ENCODE data around the gene TFAP2A.

TFAP2A gene

GRCh38 chr6:10382322-10382721 lies 32.6 kb downstream of the TFAP2A start:
- DNase-seq = no peak

GRCh38 chr6:10381830-10382208 lies 33.1 kb downstream of the TFAP2A start:
- DNase-seq = no peak

DNA sequence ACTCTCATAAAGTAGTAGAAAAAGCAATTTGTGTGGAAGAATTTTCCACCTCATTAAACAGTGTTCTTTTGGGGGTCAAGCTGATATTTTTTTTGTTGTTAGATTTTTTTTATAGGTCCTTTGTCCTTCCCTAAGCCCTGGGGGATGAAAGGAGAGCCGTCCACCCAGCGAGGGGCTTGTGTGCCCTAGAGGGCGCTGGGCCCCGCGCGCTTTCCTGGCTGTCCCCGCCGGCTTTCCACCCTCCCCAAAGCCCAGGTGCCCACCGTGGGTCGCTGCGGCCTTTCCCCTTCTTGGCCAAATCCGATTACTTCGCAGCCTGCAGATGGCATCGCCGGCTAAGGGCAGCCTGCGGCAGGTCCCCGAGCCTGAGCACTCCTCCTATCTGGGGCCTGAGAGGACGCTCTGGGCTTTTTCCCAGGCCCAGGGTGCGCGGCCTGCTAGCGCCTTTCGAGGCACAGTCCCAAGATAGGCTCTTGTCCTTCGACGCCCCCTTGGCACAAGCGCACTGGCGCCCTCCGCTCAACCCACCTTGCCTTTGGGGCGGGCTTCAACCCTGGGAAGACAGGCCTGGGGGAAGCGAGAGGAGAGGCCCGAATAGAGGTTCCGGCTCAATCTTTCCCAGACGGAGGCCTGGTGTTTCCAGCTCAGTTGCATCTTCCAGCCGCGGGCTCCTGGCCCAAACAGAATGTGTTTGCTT lies 33.6 kb downstream of the TFAP2A start:
- no peak for DNase-seq

GRCh38 chr6:10375391-10375969 lies 39.4 kb downstream of the TFAP2A start:
- no peak for DNase-seq

DNA sequence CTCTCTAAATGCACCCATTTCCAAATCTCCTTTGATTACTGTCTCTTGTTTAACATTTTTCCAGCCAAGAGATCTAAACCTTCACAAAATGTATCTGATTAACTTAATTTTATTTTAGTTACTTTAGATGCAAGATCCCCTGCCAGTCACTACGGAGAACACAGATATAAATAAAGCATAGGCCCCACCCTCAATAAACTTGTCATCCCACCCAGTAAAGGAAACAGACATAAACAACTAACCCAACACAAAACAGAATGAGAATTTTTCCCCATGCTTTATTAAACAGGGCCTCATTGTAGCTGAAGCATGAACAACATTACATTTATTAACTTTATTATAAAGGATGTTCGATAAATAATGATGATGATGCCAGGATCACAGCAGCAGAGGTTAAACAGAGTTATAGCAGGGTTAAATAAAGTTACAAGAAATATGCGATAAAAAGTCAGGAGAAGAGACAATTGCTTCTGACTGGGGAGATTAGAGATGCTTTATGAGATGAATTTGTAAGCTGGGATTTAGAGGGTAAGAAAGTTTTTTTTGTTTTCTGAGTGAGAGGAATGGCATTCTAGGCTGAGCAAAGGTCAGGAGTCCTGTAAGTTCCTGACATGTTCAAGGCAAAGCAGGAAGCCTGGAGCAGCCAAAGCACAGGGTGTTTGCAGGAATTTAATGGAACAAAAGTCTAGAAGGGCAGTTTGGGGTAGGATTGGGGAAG lies 41.1 kb downstream of the TFAP2A start:
- DNase-seq = no peak

DNA sequence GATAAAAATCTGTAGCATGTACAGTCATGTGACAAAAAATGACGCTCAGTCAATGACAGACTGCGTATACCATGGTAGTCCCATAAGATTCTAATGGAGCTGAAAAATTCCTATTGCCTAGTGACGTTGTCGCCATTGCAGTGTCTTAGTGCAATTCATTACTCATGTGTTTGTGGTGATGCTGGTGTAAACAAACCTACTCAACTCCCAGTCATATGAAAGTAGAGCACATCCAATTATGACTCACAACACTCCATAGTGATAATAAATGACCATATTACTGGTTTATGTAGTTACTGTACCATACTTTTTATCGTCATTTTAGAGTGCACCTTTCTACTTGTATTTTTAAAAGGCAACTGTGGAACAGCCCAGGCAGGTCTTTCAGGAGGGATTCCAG lies 45.0 kb downstream of the TFAP2A start:
- no peak for DNase-seq

- DNase-seq = no peak
These were observed 46.0 kb downstream of the TFAP2A start for GRCh38 chr6:10368861-10369260.

- no peak for DNase-seq
These were observed 51.0 kb downstream of the TFAP2A start for GRCh38 chr6:10363911-10364310.

DNA sequence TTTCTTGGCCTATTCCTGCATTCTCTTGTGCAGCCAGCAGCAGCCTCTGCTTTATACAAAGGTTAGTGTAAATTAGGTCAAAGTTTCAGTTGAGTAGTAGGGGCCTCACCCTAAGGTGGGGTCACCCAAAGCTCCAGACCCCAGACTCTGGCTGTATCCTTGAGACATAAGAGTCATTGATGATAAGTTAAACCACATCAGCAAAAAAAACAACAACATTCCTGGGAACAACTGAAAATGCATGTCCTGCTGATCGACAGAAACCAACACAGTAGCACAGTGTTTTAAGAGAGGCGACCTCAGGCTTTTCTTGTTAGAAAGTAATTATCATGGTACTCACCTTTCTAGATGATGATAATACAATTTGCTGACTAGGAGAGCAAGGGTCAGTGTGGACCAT lies 52.6 kb downstream of the TFAP2A start:
- no peak for DNase-seq

DNA sequence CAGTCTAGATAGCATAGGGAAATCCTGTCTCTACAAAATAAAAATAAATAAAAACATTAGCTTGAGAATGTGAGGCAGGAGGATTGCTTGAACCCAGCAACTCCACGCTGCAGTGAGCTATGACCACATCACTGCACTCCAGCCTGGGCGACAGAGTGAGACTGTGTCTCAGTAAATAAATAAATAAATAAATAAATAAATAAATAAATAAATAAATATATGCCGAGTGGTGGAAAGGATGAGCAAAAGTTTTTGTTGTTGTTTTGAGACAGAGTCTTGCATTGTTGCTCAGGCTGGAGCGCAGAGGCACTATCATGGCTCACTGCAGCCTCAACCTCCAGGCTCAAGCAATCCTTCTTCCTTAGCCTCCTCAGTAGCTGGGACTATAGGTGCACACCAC lies 53.4 kb downstream of the TFAP2A start:
- DNase-seq = no peak

- DNase-seq = no peak
These were observed 55.3 kb downstream of the TFAP2A start for GRCh38 chr6:10359581-10359980.

GRCh38 chr6:10355115-10355702 lies 59.7 kb downstream of the TFAP2A start:
- no peak for DNase-seq

- no peak for DNase-seq
These were observed 63.1 kb downstream of the TFAP2A start for GRCh38 chr6:10351791-10352190.

DNA sequence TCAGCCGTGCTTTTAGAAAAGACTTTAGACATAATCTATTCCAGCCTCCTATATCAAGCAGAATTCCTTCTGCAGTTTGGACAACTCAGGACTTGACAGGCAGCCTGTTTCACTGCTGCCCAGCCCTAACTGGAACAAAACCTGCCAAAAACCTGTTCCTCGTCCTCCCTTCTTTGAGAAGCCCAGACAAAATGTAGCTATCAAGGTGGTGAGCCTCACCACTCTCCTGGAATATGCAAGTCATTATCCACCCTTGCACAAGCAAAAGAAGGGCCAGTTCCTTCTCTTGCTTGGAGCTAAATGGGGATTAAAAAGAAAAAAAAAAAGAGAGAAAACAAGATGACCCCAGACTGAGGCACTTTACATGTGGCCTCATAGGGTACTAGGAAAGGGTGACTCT lies 64.2 kb downstream of the TFAP2A start:
- no peak for DNase-seq

DNA sequence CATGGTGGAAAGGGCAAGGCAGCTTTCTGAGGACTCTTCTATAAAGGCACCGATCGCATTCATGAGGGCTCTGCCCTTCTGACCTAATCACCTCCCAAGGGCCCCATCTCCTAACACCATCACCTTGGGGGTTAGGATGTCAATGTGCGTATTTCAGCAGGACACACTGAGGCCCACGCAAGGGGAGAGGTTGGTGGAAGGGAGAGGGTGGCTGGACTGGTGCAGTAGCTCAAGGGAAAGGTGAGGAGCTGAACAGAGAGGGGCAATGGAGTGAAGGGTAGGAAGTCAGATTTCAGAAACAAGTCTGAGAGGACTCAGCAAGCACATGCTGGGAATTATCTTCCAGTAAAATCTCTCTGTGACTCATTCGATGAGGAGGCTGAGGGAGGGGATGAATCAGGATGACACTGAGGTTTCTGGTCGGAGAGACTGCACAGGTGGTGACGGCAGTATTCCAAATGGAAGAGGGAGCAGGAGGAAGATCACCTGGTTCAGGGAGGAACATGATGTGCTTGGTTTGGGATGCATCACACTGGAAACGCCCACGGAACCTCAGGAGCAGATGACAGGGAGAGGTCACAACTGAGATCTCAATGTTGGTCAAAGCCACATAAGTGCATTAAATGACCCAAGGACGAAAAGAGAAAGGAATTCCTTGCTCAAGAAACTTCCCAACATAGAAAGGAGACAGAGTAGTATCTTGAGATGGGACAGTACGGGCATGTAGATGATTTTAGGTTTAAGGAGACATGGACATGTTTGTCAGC lies 67.1 kb downstream of the TFAP2A start:
- no peak for DNase-seq
